Lower leg skin (tissue), 3 donors: ENCODE results near the gene SOWAHC.

Experiments
- POLR2A ChIP-seq, 2 donors: fragments of 450-650 bp; IDR thresholded peaks; one replicate each; pipeline ENCODE4 v1.6.1; 2016 to 2017; ENCODE audit warnings: antibody characterized with exemption in 2 of 2, mild to moderate bottlenecking in 1 of 2, moderate library complexity in 1 of 2
- TF ChIP-seq, protein P1 (sequence below), 3 donors: fragments of 450-650 bp; IDR thresholded peaks; one replicate each; pipeline ENCODE4 v1.5.1; 2016; ENCODE audit warnings: antibody characterized with exemption in 3 of 3, mild to moderate bottlenecking in 3 of 3, moderate library complexity in 2 of 3

DNA sequence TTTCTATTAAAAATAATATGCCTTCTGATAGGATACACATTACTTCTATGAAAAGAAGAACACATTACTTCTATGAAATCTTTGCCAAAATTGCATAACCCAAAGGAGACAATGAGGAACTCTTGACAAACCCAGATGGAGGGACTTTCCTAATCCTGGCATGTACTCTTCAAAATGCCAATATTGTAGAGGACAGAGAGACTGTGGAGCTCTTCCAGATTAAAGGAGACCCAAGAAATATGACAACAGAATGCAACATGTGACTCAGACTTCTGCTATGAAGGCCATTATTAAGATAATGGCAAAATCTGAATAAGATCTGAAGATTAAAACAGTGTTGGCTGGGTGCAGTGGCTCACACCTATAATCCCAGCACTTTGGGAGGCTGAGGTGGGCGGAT, 22.2 kb downstream of the SOWAHC start:
- TF ChIP-seq, protein P1, sequence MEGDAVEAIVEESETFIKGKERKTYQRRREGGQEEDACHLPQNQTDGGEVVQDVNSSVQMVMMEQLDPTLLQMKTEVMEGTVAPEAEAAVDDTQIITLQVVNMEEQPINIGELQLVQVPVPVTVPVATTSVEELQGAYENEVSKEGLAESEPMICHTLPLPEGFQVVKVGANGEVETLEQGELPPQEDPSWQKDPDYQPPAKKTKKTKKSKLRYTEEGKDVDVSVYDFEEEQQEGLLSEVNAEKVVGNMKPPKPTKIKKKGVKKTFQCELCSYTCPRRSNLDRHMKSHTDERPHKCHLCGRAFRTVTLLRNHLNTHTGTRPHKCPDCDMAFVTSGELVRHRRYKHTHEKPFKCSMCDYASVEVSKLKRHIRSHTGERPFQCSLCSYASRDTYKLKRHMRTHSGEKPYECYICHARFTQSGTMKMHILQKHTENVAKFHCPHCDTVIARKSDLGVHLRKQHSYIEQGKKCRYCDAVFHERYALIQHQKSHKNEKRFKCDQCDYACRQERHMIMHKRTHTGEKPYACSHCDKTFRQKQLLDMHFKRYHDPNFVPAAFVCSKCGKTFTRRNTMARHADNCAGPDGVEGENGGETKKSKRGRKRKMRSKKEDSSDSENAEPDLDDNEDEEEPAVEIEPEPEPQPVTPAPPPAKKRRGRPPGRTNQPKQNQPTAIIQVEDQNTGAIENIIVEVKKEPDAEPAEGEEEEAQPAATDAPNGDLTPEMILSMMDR (IDR thresholded peaks at IDR 0.05): no peak
- no peak for TF ChIP-seq POLR2A (IDR thresholded peaks at IDR 0.05)
